GM21423 (cell line): ENCODE data around the gene CCNC.

ENCODE experiments used
- ATAC-seq: cut with Tn5 transposase; IDR thresholded peaks from one replicate; pipeline ENCODE4 v1.9.1; 2021; ENCODE audit warnings: mild to moderate bottlenecking, moderate library complexity; ENCODE audit not compliant: unreplicated experiment

Gene CCNC

GRCh38 chr6:99550046-99550748 lies 18.3 kb downstream of the CCNC start:
- ATAC-seq, result no peak

GRCh38 chr6:99548706-99549105 lies 19.8 kb downstream of the CCNC start:
- ATAC-seq, result no peak

- no peak for ATAC-seq
Observed at GRCh38 chr6:99547526-99547925, 20.9 kb downstream of the CCNC start.

- ATAC-seq, result no peak
Observed at GRCh38 chr6:99545442-99545841, 23.0 kb downstream of the CCNC start.

GRCh38 chr6:99543968-99544367 lies 24.5 kb downstream of the CCNC start:
- no peak for ATAC-seq

GRCh38 chr6:99530627-99531026 lies 37.8 kb downstream of the CCNC start:
- no peak for ATAC-seq

GRCh38 chr6:99522531-99522930 lies 45.9 kb downstream of the CCNC start:
- no peak for ATAC-seq

- ATAC-seq, result peak; percentile 13
Observed at GRCh38 chr6:99521633-99522151, 46.8 kb downstream of the CCNC start.

- ATAC-seq, result peak; percentile 97
Observed at GRCh38 chr6:99520855-99521632, 47.4 kb downstream of the CCNC start.

- ATAC-seq, result no peak
Observed at GRCh38 chr6:99519446-99519845, 49.0 kb downstream of the CCNC start.

GRCh38 chr6:99514089-99514488 lies 54.4 kb downstream of the CCNC start:
- ATAC-seq, result no peak

GRCh38 chr6:99512033-99512432 lies 56.4 kb downstream of the CCNC start:
- ATAC-seq, result no peak

- no peak for ATAC-seq
Observed at GRCh38 chr6:99507648-99508047, 60.8 kb downstream of the CCNC start.

- no peak for ATAC-seq
Observed at GRCh38 chr6:99501762-99502161, 66.7 kb downstream of the CCNC start.

GRCh38 chr6:99498421-99498820 lies 70.0 kb downstream of the CCNC start:
- ATAC-seq, result no peak

- no peak for ATAC-seq
Observed at GRCh38 chr6:99495466-99495865, 73.0 kb downstream of the CCNC start.
